GM12874 (cell line): ENCODE results near the gene TTC36.

Experiments used
- TF ChIP-seq, protein P1 (sequence below): IDR thresholded peaks from 2 replicates; pipeline ENCODE4 v1.5.1; 2011; ENCODE audit warnings: low read depth, mild to moderate bottlenecking, control low read depth, low read length, moderate library complexity; ENCODE audit not compliant: insufficient read depth

Gene TTC36

GRCh38 chr11:118532852-118533768 lies 5.8 kb downstream of the TTC36 start:
- TF ChIP-seq, protein P1, sequence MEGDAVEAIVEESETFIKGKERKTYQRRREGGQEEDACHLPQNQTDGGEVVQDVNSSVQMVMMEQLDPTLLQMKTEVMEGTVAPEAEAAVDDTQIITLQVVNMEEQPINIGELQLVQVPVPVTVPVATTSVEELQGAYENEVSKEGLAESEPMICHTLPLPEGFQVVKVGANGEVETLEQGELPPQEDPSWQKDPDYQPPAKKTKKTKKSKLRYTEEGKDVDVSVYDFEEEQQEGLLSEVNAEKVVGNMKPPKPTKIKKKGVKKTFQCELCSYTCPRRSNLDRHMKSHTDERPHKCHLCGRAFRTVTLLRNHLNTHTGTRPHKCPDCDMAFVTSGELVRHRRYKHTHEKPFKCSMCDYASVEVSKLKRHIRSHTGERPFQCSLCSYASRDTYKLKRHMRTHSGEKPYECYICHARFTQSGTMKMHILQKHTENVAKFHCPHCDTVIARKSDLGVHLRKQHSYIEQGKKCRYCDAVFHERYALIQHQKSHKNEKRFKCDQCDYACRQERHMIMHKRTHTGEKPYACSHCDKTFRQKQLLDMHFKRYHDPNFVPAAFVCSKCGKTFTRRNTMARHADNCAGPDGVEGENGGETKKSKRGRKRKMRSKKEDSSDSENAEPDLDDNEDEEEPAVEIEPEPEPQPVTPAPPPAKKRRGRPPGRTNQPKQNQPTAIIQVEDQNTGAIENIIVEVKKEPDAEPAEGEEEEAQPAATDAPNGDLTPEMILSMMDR = no peak

GRCh38 chr11:118533769-118534729 lies 6.8 kb downstream of the TTC36 start:
- TF ChIP-seq, protein P1 = no peak

GRCh38 chr11:118535261-118535660 lies 8.0 kb downstream of the TTC36 start:
- TF ChIP-seq, protein P1 = no peak

GRCh38 chr11:118536726-118537125 lies 9.5 kb downstream of the TTC36 start:
- TF ChIP-seq, protein P1 = no peak

DNA sequence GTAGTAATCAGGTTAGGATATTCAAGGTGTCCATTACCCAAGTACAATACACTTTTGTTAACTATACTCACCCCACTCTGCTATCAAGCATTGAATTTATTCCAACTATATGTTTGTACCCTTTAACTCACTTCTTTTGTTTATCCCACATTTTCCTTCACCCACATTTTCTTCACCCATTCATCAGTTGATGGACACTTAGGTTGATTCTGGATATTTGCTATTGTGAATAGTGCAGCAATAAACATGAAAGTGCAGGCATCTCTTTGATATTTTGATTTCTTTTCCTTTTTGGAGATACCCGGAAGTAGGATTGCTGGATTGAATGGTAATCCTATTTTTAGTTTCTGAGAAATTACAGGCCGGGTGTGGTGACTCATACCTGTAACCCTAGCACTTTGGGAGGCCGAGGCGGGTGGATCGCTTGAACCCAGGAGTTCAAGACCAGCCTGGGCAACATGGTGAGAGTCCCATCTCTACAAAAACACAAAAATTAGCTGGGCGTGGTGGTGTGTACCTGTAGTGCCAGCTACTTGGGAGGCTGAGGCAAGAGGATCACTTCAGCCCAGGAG lies 10.2 kb downstream of the TTC36 start:
- TF ChIP-seq, protein P1 = no peak

DNA sequence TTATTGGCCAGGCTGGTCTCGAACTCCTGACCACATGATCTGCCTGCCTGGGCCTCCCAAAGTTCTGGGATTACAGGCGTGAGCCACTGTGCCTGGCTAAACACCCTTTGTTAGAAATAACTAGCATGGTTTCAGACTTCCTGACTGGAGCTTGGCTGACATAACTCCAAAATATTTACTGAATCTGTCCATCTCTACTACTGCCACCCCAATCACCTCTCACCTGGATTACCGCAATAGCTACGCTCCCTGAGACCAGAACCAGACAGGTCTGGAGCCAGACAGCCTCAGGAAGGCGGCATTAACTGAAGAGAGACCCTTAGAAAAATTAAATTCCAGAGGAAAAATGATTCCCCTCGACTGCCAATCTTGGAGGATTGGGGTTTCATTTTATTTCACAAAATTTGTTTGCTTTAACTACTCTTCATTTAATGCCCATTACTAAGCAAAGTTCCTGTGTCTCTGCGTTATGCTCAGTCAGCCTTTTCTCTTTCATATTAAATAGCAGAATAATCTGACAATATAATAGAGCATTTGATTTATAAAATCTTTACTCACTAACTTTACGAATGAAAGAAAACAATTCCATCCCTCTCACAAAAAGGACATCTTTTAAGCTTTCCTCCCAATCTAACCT lies 16.9 kb downstream of the TTC36 start:
- TF ChIP-seq, protein P1 = no peak
